HG03354 (cell line): ENCODE data around the gene RPL27.

Experiments used
- ATAC-seq: cut with Tn5 transposase; IDR thresholded peaks from one replicate; pipeline ENCODE4 v1.9.1; 2021; ENCODE audit warnings: mild to moderate bottlenecking; ENCODE audit not compliant: unreplicated experiment, poor library complexity, severe bottlenecking

Gene RPL27

DNA sequence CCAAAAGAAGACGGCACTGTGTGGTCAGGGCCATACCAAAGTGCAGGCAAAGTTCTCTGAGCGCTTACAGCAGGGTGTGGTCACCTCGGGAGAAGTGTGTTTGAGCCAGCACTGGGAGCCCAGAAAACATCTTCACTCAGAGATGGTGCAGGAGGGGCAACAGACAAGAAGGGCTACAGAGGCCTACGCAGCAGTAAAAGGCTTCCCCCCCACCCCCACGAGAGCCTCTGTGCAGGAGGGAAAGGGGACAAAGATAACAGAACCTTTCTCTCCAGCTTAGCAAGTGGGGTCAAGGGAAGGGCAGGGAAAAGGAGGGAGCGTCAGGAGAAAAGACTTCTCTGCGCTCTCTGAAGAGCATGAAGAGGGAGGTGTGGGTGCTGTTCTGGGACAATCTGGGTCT lies 21.2 kb downstream of the RPL27 start:
- no peak for ATAC-seq

DNA sequence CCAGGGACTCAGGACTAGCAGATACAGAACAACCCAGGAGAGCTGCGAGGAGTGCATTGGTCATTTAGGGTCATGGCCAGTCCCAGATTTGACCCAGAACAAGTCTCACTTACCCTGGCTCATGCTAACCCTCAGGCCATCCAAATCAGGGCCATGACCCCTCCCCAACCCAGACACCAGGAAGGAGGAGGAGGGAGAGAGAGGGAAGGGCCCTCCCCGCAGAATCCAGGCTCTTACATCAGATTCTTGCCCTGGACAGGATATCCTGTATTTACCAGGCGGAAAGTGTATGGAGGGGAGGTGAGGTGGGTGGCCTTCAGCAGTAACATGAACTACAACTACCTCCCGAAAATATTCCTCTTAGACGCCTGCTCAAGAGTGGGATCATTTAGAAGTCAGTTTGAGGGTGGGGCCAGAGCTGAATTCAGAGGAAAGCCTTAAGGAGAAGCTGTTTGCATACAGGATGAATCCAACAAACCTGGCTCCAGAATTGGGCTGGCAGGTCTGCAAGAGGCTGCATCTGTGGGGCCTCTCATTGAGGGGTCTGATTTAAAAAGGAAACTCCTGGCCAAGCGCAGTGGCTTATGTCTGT lies 21.9 kb downstream of the RPL27 start:
- ATAC-seq = no peak

DNA sequence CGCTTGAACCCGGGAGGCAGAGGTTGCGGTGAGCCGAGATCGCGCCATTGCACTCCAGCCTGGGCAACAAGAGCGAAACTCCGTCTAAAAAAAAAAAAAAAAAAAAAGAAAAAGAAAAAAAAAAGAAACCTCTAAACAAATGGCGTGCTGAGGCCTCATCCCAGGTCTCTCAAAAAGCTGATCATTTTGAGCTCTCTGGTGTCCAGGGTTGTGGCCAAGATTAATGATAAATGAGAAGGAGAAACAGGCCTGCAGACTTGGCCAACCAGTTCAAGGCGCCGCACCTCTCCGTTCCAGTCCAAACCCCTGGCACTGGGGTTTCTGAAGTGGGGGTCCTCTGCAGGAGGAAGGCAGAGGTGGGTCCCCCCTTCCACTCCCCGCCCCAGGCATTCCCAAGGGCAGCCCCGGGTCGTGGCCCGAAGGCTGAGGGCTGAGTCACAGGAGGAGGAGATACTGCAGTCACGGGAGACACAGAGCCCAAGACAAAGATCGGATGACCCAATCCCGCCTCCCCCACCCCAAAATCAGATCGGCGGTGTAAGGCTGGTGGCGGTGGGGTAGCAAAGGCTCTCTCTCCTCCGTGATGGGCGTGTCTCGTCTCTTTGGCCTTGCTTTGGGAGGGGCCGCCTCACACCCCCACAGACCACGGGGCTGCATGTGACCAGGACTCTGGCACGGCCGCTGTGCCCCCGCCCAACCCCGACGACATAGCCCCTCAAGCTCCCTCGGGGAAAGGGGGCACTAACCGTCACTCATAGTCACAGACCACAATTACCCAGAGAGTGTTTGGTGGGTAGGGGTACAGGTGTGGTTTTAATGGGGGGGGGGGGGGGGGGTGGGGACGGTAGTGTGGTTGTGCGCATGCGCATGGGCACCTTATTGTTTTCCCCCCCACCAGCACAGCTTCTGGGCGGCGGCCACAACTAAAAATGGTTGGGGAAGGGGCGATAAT lies 22.8 kb downstream of the RPL27 start:
- no peak for ATAC-seq

DNA sequence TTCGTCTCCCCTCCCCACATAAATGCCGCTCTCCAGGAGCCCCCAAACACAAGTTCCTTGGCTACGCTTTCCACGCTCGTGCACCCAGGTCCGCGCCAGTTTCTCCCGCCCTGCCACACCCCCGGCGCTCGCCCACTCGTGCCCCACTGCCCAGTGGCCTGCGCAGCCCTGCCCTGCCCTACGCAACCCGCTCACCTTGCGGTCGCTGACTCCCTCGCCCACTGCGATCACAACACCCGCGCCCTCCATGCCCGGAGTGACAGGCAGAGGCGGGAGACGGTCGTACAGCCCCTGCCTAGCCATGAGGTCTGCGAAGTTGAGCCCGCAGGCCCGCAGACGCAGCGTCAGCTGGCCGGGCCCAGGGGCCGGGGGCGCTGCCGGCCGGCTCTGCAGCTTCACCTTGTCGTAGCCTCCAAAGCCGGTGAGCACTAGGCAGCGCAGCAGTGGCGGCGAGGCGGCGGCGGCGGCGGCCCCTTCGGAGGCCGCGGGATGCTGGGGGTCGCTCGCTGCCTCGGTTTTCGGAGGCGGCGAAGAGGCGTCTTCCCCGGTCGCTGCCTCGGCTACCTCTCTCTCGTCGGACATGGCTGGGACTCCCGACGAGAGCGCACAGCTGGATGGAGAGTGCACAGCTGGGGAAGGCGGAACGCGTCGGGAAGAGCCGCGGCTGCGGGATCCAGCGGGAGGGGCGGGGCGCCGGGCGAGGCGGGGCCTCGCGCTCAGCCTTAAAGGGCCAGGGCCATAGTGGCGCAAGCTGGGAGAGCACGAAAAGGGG lies 23.7 kb downstream of the RPL27 start, which contains the start of gene VAT1:
VAT1 (minus strand) TSS at position 645 of the 772 bp plus-strand sequence; CDS start at position 582, 63 bp downstream.
- ATAC-seq = no peak

DNA sequence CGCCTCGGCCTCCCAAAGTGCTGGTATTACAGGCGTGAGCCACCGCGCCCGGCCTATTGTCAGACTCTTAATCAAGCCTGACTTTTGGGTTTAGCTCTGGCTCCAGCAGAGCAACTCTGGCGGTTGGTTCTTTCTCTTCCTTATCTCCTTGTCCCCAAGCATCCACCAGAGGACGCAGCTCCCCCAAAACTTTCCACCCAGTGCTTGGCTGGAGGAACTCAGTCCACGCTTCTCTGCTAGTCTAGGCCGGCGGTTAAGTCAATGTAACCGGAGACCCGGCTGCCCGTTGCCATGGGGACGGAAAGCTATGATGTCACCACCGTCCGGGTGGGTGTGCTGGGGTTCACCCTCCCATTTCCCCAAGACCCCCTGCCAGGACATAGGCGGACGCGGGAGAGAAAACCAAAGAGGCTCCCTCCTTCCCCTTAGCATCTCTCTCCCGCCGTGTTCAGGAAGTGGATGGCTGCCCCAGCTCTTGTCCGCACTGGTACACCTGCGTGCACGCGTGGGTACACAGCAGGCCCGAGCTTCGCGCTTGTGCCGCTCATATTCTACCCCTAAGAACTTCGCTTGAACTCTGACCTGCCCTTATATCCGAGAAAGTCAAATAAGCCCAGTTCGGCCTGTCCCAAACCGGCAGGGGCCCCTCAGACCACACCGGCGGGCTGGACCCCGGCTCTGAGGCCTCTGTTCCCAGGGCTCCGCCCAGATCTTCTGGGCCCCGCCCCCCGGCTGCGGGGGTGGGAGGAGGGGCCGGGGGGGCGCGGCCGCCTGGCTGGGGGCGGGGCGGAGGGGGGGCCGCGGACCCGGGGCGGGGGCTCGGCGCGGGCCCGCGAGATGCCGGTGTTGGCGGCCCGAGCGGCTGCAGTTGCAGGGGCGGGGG lies 26.4 kb downstream of the RPL27 start, which contains the start of gene RND2:
RND2 (plus strand) TSS at position 825 of the 883 bp plus-strand sequence. CDS start 117 bp downstream, outside the sequence.
- peak; percentile 55 for ATAC-seq

DNA sequence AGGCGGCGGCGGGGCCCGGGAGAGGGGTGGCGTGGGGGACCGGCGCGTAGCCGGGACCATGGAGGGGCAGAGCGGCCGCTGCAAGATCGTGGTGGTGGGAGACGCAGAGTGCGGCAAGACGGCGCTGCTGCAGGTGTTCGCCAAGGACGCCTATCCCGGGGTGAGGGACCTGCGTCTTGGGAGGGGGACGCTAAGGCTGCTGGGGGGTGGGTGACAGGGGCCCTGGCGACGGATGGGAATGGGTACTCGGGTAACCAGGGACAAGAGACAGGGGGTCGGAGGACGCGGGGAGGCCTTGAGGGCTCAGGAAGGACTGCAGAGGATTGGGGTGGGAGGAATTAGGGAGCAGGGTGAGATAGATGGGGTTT lies 27.1 kb downstream of the RPL27 start:
- no peak for ATAC-seq

DNA sequence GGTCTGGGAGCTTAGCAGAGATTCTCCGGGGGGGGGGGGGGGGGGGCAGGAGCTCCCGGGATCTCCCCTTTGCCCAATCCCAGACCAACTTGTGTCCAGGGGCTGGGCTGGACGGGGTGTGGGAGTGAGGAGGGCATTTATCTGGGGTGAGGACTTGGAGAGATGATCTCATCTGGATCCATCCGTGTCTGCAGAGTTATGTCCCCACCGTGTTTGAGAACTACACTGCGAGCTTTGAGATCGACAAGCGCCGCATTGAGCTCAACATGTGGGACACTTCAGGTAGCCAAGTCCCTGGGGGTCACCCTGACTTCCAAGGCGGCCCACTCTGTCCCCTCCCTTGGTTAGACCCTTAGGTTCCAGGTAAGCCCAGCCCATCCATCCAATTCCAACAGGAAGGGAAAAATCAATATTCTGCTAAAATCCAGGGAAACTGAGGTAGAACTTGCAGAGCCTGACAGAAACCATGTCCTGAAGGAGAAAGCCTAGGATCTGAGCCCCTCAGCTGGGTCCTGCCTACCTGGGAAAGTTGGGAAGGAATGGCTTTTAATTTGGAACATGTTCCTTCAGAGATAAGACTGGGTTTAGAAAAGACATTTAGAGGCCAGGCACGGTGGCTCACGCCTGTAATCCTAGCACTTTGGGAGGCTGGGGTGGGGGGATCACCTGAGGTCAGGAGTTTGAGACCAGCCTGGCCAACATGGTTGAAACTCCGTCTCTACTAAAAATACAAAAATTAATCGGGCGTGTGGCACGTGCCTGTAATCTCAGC lies 27.7 kb downstream of the RPL27 start:
- no peak for ATAC-seq

DNA sequence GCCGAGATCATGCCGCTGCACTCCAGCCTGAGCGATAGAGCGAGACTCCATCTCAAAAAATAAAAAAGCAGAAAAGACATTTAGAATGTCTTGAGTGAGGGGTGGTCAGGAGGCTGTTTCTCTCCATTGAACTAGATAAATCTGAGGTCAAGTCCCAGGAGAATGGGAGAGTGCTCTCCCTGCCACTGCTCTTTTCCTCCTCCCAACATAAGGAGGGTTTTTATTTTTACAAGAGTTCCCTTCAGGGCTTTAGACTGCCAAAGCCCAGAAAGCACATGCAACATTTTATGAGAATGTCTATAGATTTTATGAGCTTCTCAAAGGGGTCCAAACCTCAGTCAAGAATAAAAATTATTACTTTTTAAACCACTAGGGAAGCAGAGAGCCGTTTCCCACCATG lies 28.4 kb downstream of the RPL27 start:
- no peak for ATAC-seq

DNA sequence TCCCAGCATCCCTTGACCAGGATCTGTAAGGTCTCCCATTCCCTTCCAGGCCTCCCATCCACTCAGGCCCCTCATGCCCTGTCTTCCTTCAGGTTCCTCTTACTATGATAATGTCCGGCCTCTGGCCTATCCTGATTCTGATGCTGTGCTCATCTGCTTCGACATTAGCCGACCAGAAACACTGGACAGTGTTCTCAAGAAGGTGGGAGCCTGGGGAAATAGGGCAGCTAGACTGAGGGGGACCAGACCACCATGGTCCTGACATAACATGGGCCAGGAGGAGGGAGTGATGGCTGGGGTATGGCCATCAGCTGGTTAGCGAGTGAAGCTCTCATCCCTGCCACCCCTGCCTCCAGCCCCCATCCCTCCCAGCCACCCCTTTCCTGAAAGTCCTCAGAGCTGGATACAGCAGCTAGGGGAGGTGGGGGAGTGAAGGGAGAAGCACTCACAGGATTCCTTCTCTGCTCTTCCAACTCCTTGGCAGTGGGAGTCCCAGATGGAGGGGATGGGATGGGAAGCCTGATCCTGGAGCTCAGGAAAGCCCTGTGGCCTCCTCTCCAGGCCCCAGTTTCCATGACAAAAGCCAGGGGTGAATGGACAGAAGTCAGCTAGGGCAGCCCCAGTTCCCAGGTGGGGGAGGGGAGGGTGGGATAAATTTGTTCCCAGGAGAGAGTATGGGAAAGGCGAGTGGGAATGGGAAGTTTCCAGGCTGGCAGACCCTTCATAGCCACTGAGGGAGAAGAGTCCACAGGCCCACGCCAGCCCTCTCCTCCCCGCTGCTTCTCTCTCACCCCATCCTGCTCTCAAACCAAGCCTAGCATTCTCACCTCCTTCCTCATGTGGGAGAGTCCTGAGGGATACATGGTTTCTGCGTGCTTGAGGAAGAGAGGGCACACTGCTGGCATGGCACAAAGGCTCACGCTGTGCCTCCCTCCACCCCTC lies 29.1 kb downstream of the RPL27 start:
- ATAC-seq = no peak

DNA sequence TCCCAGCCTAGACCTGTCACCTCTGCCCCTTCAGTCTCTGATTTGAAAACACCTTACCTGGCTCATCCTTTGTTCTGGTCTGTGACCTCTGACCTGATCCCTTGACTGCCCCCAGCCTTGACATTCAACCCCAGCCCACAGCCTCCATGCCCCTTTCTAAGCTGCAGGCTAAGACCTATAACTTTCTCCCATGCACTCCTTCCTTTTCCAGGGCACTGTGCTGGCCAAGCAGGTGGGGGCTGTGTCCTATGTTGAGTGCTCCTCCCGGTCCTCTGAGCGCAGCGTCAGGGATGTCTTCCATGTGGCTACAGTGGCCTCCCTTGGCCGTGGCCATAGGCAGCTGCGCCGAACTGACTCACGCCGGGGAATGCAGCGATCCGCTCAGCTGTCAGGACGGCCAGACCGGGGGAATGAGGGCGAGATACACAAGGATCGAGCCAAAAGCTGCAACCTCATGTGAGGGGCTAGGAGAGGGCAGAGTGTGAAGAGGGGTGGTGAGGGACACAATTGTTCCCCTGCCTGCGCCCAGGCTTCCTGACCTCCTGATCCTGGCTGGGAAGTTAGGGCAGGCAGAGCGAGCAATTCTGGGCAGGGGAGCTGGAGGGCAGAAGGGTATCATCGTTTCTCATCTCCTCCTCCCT lies 30.1 kb downstream of the RPL27 start:
- ATAC-seq = no peak

DNA sequence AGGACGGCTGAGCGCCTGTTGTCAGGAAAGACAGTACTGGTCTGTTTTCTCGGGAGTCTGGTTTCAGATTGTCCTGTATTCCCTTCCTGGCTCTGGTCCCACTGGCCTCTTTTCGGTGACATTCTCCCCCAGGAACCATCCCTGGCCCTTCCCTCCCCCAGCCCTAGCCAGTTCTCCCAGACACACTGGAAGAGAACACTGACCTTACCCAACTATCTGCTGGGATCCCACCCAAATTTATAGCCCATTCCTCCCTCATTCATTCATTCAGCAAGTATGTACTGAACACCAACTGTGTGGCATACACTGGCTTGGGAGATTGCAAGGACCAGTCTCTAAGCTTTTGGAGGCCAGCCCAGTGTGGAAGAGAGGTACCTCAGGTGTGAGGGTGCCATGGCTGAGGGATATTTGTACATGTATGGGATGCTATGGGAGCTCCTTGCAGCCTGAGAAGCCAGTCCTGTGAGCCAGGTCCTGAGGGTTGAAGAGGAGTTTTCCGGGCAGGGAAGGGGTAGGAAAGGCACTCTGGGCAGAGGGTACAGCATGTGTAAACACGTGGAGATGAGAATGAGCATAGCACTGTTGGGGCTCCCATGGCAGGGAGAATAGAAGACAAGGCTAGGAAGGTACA lies 32.0 kb downstream of the RPL27 start:
- ATAC-seq = no peak

DNA sequence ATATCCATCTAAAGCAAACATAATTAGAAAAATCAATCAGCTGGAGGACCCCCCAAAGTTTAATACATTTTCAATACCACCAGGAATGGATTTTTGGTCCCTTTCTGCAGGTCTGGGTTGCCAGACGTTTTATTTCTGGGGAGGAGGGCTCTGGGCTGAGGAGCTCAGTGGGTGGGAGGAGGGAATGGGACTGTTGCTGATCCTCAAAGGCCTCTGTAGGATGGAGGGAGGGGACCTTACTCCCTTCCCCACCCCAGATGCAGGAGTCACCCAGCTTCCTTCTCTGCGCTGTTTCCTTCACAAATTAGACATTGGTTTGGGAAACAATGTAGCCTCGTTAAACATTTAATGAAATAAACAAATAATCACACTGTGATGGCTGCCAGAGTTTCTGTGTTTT lies 33.4 kb downstream of the RPL27 start:
- no peak for ATAC-seq

DNA sequence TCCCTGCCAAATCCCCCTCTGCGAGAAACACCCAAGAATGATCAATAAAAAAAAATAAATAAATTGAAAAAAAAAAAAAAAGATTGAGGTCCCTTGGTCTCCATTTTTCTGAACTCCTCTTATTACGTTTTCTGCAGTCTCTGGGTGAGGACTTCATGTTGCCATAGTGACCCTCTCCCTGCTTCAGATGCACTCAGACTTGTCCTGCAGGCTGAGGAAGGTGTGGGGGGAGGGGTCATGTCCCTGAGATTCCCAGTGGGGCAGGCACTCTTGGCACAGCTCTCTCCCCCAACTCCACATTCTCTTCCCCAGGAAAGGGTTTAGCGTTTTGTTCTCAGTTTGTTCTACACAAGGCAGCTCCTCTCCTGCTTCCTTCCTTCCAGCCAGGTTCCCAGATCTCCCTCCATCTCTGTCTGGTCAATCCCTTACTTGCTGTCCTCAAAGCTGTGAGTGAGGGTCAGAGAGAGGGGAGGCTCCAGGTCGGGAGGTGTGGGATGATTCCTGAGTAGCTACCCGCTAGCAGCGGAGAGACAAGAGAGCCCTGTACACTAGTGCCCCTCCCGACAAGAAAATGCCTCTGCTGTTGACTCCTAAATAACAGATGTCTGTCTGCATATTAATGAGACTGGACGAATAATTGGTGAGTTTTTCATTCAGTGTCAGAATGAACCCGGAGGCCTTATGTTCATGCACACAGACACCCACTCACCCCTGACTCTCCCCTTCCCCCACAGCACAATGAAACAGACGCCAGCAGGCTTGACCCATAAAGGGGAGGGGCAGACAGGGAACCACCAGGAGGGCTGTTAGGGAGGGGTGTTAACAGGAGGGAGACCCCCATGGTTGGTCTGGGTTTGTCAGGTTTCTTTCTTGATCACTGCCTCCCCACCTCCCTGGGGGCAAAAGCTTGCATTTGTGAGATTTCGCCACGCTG lies 36.0 kb downstream of the RPL27 start:
- ATAC-seq = no peak

DNA sequence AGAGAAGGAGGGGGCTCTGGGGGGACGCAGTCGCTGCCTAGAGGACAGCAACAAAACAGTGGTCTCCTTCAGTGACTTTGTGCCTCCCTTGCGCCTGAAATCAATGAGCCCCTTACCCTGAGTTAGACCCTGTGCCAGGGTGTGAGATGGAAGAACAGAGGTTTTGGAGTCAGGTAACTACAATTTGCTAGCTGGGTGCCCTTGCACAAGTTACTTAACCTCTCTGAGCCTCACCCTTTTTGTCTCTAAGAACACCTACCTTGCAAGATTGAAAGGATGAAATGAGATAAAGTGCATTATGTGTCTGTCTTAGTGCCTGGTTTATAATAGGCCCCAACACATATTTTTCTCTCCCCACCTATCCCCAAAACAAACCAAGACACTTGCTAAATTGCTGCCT lies 36.7 kb downstream of the RPL27 start:
- no peak for ATAC-seq

DNA sequence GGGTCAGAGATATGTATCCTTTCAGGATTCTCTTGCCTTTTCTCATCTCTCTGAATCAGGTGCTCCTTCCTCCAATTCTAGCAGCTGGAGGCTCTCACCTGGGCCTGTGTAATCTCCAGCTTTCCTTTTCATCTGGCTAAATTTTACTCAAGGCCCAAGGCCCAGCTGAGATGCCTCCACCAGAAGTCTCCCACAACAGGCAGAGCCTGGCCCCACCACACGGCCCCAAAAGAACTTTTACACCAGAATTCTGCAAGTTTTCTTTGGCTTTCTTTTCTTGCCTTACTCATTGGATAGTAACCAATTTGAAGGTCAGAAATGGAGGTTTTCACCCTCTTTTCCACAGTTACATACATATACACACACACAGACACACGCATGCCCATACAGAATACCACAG lies 41.4 kb downstream of the RPL27 start:
- no peak for ATAC-seq

DNA sequence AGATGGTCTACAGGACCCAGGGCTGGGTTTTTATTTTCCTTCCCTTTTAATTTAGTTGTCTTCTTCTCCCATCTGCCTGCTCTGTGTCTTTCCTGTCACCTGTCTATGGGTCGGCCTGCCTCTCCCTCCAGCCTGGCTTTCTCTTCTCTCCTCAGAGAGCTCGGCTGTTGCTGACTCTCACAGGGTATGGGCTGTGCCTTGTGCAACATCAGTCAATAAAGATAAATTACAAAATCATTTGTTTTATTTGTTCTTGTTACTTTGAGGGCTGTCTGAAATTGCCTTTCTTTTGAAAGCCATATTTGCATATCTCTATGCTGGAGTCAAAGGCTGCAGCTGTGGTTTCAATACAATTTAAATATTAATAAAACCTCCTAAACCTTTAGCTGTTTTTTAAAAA lies 42.4 kb downstream of the RPL27 start:
- ATAC-seq = no peak
